Activated T-cell treated with anti-CD3 and anti-CD28 coated beads, Interleukin-2, amount 50 U/mL, for 48 hours (primary cell): ENCODE data around the gene PDIA6.
"Not testable (repeated sequence)": the region's sequence is repeated elsewhere in the genome, so short reads cannot be mapped to it uniquely, and the experiment has no call there.

Experiments used
- DNase-seq, 2 experiments: peaks; one replicate each; pipeline ENCODE4 v3.0.0-alpha.2; 2020

PDIA6 gene

DNA sequence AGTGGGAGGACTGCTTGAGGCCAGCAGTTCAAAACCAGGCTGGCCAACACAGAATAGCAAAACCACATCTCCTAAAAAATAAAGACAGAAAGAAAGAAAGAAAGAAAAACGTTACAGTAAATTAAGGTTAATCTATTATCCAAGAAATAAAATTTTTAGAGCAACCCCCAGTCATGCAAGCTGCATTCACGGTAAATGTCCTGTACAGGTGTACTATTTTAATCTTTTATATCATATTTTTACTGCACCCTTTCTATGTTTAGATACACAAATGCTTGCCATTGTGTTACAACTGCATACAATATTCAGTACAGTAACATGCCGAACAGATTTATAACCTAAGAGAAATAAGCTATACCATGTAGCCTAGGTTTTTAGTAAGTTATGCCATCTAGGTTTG lies 6.0 kb downstream of the PDIA6 start:
- no peak for DNase-seq

DNA sequence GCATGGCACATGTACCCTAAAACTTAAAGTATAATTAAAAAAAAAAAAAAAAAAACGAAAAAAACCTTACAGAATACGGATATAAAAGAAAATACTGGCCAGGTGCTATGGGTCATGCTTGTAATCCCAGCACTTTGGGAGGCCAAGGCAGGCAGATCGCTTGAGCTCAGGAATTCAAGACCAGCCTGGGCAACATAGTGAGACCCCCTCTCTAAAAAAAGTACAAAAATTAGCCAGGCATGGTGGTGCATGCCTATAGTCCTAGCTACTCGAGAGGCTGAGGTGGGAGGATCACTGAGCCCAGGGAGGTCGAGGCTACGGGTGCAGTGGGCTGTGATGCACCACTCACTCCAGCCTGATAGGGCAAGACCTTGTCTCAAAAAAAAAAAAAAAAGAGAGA lies 6.6 kb downstream of the PDIA6 start:
- not testable (repeated sequence) for DNase-seq

DNA sequence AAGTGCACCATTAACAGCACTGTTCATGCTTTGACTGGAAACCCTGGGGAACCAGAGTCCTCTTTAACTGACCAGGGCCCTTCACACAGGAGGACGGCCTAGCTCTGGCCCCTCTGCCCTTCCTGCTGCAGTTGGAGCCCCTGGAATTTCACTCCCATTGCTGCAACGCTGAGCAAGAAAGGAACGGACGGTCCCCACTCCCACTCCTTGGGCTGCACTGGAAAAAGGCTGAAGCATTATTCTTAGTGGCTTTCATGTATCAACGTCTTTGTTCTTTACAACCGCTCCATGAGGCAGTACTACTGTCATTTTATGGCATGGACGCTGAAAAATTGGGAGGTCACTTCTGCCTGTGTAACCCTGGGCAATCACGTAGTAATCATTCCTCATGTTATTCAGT lies 9.9 kb downstream of the PDIA6 start:
- DNase-seq, result no peak

DNA sequence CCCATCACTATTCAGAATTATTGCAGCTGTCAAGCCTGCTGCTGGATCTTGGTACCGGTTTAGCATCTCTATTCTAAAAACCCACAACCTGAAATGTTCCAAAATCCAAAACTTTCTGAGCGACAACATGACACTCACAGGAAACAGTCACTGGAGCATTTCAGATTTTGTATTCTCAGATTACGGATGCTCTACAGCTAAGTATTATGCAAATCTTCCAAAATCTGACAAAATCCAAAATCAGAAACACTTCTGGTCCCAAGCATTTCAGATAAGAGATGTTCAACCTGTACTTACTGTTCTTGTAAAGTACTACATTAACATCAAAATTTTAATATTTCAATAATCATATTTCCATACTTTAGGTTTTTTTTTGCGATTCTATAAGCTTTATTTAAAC lies 12.4 kb downstream of the PDIA6 start:
- DNase-seq, result no peak

DNA sequence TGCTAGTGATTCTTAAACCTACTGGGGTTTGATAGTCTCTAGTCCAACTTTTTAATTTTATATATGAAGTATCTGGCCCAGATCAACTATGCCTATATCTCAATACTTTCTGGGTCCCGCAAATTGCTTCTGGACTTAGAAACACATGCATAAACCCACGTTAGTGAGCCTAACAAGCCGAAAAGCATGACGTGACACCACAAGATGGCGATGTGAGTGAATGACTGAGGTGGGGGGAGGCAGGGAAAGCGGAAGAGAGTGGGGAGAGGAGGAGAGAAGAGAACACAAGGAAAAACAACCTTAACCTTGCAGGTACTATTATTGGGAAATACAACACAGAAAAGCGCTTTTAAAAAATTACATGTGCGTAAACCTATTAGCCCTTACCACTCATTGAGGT lies 13.8 kb downstream of the PDIA6 start:
- DNase-seq, result no peak

DNA sequence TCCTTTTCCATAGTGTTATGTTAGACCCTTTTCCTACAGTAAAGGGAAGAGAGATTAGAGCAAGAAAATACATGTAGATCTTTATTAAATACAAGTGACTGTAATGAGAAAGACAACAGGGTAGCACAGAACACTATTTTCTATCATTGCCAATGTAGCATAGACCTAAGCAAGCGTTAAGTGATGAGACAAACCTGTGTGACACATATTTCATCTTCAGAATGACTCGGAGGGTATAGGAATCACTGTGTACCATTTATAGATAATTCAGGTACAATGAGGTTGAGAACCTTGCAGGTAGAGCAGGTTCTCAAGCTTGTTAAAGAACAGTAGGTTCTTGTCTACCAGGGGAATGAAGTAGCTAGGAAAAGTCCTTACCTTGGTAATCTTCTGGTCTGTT lies 15.9 kb downstream of the PDIA6 start:
- DNase-seq, result no peak

DNA sequence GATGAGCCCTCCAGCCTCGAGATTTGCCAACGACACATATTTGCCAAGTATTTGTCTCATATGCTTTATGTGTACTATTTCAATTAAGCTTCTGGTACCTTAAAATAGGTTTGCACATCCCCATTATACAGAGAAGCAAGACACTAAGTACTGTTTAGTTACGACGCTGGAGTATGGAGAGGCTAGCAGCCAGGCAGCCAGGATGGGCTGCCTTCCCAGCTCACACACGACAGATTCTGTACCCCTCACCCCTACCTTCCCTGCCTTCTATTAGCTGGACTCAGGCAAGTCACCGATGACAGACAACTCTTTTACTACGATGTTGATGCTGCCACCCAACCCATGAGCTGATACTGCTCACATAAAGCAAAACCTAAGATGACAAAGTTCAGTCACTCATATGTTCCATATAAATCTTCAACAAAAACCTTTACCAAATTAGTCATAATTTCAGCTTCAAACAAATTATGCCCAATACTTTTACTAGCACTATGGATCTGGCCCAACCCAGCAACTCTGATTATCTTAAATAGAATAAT lies 17.0 kb downstream of the PDIA6 start:
- DNase-seq, result no peak

DNA sequence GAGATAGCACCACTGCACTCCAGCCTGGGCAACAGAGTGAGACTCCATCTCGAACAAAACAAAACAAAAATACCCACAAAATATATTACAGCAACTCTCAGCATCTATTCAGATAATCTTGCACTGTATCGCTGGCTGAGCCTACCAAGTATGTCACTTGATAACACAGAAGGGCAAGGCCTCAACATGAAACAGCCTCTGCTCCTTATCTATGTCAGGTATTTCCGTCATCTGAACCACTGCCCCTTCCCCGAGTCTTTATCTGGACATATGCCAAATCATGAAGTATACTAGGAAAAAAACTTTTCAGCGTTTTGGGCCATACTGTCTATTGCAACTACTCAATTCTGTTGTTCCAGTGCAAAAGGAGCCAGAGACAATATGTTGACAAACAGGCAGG lies 17.7 kb downstream of the PDIA6 start:
- DNase-seq, result no peak

DNA sequence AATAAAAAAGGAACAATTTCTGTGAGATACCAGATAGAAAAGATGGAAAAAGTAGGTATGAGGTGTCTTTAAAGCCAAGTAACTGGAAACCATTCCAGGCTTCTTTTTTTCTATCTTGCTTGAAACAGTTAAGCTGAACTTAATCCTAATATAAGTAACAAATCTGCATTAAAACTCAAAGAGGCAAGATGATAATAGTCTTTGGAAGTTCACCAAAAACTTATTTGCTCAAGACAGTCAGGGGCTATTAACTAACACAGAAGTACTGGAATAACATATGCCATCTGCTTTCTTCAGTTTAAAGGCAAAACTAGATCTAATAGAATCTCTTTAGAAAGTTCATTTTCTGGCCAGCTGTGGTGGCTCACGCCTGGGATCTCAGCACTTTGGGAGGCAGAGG lies 18.8 kb downstream of the PDIA6 start:
- DNase-seq, result no peak

DNA sequence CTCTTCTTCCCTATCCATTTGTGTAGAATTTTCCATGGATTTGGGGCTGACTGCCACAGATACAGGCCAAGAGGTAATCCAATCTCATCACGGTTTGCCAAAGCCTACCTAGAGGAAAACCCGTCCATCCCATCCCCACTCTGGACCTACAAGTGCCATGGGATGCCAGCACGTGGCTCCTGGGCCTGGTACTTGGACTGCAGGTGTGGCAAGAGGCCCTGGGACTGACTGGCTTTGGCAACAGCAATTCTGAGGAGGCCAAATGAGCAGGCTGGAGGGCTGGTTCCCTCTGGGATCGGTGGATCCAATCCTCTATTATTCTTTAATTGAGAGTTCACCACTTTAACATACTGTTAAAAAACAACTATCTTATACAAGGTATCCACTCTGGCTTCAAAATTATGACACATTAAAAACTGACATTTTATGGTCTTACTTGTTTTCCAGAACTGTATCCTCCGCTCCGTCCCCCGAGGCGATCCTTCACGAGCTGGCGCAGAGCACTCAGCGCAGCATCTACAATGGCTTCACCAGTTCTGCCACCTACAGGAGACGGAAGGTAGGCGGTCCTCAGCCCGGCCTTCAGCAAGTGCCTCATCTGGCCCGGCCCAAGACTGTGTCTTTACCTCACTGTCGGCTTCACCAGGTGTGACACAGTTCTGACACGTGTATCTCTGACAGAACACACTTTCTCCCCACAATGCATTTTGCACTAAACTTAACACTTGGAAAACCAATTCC lies 19.8 kb downstream of the PDIA6 start:
- no peak for DNase-seq

DNA sequence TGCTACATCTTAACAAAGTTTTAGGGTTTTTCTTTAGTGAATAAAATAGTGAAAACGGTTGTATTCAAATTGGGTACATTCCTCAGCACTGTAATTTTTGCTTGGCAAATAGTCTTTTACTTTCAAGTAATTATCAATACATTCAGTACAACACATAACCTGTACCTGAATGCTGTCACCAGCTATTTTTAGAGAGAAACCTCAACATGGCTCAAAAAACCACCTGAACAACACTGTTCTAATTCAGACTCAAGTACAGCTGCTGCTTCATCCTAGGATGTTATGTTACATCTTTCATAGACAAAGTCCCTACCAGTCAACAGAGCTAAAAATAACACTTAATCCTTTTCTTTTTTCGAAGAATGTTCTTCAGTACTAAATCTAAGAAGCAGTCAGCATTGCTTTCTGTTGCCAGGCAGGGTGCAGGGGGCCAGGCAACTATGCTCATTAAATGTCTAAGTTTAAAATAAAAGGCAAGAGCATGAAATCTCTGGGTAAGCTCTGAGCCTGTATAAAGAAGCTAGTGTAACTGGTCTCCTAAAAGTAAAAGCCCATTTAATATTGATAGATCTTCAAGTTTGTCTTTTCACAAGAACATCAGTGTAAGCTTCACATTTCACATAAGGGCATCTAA lies 20.5 kb downstream of the PDIA6 start:
- no peak for DNase-seq

DNA sequence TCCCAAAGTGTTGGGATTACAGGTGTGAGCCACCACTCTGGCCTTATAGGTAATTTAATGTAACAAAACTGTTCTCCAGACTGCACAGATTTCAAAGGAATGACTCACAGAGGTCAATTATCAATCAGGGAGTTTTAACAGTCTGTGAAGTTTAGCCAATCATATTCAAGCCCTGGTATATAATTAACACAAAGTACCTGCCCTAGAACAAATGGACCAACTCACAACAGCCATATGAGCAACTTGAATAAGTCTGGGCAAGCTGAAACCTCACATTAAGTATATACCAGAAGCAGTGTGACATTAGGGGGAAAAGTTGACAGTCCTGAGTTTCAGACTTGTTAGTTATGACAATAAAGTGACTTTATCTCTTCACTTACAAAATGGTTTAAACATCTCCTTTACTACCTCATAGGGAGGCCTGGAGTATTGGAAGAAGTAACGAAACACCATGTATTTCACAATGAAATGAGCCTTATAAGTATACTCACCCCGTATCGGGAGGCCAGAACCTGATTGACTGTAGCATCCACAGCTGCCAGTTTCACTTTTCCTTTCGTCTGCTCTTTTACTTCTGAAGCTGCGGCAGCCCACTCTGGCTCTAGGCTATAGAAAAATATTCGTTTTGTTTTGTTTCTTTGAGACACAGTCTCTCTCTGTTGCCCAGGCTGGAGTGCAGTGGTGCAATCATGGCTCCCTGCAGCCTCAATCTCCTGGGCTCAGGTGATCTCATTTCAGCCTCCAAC lies 22.2 kb downstream of the PDIA6 start:
- DNase-seq, result no peak

DNA sequence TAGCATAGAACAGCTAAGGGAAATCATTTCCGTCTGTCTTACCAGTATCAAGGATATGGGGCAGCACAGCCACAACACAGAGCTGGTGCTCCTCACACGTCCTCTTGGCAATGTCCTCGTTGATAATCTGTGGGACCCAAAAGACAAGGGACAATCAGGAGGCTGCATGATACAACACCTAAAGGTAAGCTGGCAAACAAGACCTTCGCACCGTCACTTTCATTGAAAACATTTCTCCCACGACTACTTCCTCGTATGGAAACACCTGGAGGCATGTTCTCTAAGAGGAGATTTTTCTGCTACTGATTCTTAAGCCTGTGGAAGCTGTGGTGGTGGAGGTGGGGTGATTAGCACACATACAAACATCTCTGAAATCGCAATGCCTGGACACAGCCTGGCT lies 23.7 kb downstream of the PDIA6 start:
- DNase-seq, result no peak

DNA sequence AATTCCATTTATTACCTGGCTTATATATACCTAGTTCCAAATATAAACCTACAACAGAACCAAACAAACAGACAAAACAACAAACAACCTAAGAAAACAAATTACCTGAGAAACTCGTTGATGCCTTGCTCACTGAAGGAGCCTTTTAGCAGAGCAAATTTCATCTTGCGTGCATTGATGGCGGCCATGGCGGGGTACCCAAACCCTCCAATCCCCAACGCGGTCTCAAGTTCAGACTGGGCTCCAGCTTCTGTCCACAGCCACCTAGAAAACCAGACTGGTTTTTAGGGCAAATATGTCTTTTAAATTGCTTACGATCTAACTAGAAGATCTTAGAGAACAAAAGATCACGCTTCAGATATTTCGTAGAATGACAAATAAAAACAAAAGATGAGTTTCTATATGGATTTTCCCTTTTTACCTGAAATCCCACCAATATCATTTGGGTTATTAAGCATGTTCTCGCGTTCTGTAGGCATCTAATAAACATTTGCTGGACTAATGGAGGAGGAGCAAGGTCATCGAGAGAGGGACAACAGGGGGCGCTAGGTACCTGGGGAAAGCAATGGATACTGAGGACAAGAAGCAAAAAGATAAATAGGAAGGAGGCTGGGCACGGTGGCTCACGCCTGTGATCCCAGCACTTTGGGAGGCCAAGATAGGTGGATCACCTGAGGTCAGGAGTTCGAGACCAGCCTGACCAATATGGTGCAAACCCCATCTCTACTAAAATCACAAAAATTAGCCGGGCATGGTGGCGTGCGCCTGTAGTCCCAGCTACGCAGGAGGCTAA lies 25.2 kb downstream of the PDIA6 start:
- DNase-seq, result peak in 1 of 2 experiments; percentile 41

DNA sequence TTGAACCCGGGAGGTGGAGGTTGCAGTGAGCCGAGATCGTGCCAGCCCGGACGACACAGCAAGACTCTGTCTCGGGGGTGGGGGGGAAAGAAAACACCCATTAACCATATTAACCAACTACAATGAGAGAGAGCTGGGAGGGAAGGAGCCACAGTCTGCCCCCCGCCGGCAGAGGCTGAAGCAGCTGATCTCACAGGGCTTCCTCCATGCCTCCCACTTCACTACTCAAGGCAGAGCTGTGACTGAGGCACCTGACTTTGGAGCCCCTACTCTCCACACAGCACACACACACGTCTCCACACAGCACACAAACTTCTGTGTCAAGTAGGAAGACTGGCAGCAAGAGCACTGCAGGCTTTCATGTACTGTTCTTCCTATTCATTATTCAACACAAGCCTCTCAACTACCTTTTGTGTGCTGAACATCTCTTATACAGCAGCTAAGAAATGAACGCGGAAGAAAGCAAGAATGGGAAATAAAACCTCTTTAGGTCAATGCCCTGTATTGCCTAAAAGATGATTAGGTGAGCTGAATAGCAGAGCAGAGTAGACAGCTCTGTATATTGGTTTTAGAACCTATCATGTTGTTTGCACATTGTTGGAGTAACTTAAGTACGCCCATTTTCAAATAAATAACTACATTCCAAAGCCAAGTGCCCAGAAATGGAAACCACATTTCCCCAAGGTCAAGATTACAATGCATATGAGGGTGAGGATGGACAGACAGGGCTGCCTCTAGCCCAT lies 26.2 kb downstream of the PDIA6 start:
- no peak for DNase-seq

DNA sequence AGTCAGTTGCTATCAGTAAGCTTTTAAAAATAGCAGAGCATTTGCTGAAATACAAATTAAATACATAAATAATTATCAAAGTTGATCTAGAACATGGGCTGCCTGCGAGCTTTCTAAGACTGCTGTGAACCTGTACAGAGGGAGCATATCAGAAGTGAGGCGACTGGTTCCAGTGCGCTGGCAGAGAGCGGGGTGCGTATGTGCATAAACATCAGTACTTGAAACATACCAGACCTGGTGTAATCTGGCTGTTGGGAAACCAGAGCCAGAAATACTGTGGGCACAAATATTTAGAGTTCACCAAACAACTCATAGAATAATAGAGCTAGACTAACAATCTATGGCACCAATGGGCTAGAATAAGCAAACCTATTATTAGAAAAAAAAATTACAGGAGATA lies 27.3 kb downstream of the PDIA6 start:
- DNase-seq, result no peak

DNA sequence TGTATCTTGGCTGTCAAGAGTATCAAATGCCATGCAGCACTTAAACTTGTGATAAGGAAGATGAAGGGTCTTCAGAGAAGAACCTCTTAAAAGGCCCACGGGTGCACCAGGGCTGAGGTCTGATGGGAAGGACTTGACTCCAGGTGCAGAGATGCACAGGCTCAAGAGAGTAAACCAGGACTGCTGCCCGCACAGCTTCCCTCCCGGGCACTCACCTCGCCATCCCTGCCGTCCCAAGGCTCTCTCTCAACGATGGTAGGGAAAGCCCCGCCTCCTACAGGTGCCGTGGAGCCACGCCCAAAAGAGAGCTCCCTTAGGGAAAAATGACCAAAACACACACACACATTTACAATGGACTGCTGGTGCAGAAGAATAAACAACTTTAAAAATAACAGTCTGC lies 27.9 kb downstream of the PDIA6 start:
- DNase-seq, result no peak

DNA sequence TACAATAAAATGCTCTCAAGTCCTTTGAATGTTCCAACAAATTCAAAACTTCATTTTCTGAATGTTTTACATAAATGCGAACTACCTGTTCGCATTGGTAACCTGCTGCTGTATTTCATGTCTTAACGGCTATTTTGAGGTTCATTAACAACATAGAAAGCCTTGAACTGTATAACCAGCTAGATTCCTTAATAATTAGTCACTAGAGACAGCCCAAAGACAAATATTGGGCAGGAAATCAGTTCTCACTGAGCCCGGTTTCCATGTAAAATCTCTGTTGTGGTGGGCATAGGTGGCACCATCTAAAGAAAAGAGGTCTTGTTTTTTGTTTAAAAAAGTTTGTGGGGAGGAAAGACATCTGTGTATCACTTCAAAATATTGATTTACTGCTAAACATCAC lies 29.2 kb downstream of the PDIA6 start:
- no peak for DNase-seq

DNA sequence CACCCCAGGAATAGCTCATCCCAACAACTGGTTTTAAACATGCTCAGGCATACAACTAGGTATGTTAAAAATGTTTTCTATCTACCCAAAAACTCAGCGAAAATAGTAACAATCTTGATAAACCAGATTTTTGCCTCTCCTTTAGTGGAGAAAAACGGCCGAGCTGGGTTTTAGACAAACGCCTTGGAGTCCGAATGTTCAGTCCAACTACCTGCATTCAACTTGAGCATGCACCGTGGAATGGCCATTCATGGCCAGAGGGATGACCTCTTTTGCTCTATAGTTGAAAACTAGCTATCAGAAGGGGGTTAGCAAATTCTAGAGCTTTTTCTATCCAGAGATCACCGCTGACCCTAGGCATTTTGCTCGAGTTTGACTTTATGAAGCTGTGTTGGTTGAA lies 30.8 kb downstream of the PDIA6 start:
- DNase-seq, result no peak

DNA sequence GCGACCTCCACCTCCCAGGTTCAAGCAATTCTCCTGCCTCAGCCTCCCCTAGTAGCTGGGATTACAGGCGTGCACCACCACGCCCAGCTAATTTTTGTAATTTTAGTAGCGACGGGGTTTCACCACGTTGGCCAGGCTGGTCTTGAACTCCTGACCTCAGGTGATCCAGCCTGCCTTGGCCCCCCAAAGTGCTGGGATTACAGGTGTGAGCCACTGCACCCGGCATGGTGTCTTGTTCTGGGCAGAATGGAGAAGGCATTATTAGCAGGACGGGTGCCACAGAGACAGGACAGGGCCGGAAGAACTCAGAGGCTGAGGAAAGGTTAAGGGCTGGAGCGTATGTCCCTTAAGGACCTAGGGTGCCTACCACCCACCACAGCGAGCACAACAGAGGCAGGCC lies 31.8 kb downstream of the PDIA6 start:
- not testable (repeated sequence) for DNase-seq

DNA sequence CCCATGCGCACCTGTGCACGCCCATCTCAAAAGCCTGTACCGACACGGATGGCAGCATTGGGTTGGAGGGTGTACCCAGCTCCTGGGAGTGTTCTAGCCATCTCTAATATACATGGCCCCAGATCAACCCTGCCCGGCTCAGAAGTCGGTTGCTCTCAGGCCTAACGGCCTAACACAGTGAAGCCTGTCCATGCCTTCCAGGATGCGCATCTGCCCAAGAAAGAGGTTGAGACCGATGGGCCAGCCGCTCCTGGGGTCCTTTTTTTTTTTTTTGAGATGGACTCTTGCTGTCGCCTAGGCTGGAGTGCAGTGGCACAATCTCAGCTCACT lies 32.1 kb downstream of the PDIA6 start:
- DNase-seq, result no peak

DNA sequence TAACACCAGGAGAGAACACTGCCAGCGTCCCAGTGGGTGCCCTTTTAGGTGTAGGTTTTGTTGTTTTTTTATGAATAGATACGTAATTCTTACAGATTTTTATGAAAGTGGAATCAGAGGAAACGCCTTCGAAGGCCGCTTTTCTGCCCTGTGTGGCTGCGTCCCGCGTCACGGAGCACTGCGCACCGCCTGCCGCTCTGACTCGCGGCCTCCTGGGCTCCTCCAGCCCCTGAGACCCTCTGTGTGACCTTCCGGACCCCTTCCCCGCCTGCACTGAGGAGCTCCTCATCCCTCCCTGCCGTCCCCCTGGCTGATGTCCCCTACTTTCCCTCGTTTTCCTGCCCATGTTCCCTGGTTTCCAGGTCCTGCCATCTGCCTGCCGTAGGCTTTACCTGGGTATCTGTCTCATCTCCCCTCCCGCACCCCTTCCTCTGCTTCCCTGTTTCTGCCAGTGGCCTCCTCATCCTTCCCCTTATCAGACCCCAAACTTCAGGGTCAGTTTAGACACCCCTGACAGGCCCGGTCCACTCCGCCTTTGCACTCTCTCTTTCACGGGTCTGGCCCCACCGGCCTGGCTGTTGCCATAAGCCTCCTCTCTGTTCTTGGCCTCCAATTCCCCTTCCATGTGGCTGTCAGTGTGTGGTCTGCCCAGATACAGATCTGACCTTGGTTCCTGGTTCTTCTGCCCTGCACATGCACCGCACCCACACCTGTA lies 32.7 kb downstream of the PDIA6 start:
- DNase-seq, result no peak
